HG03103 (cell line): Measurements from ENCODE around the gene SLC16A5.

Experiments used
- ATAC-seq: cut with Tn5 transposase; IDR thresholded peaks from one replicate; pipeline ENCODE4 v1.9.1; 2021; ENCODE audit warnings: low read depth; ENCODE audit not compliant: unreplicated experiment

The SLC16A5 gene

DNA sequence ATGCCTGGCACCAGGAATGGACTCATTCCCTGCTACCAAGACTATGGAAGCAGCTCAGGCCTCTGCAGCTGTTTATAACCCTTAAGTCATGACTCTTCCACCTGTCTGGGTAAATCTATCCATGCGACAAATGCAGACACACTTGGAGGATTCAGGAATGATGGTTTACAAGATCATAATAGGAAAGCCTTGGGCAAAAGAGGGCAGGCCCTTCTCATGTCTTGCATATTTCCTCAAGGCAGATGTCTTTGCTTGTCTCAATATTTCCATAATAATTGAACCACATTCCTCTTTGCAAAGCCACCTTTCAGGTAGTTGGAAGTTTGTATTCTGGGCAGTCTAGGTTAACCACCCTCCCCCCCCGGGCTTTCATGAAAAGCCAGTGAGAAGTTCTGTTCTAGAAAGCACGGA, 67.4 kb downstream of the SLC16A5 start:
- ATAC-seq, result no peak
